HG02884 (cell line): ENCODE results near the gene FLYWCH2.

Experiments
- ATAC-seq: cut with Tn5 transposase; IDR thresholded peaks from one replicate; pipeline ENCODE4 v1.9.1; 2021; ENCODE audit warnings: mild to moderate bottlenecking, moderate library complexity; ENCODE audit not compliant: unreplicated experiment

Gene FLYWCH2, protein sequence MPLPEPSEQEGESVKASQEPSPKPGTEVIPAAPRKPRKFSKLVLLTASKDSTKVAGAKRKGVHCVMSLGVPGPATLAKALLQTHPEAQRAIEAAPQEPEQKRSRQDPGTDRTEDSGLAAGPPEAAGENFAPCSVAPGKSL

DNA sequence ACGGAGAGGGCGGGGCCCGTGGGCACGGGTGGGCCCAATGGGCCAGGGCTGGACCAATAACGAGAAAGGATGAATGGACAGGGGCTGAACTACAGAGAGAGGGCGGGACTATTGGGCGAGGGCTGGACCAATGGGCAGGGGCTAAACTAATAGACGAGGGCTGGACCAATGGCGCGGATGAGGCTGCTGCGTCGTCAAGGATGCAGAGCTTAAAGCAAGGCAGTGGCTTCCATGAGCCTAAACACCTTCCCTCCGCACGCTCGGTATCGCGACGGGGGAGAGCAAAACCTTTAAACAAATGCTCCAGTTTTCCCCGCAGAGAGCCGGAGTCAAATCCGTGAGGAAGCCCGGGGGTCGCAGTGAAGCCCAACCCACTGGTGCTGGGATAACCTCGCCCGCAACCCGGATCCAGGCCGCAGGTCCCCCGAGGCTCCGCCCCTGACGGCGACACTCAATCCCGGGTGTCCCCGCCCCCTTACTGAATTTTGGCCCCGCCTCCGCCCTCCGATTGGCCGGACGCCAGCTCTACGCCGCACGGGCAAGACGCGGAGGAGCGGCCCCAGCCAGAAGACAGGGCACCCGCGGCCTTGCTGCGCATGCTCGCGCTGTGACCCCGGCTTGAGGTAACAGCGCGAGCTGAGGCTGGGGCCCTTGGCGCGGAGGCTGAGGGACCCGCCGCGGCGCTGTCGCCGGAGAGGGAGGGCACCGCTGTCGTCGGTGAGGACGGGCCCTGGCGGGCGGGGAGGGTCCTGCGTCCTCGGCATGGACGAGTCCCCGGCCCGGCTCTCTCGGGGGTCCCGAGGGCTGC, at the start of gene FLYWCH2:
Gene FLYWCH2 (plus strand): TSS at position 566 of the 808 bp plus-strand sequence. CDS start 13,235 bp downstream, outside the sequence.
- ATAC-seq = peak; percentile 79

DNA sequence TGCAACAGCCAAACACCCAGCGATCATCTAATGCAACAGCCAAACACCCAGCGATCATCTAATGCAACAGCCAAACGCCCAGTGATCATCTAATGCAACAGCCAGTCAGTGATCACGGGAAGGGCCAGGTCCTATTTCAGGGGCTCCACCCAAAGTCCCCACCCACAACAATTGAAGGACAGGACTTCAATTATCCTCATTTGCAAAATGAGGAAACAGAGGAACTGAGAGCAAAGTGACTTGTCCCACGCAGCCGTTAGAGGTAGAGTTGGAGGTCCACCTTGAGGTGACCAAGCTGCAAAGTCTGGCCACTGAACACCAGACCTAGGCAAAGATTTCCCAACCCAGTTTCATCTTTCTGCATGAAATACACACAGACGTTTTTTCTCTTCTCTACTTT, 49.2 kb upstream of the FLYWCH2 start:
- no peak for ATAC-seq

DNA sequence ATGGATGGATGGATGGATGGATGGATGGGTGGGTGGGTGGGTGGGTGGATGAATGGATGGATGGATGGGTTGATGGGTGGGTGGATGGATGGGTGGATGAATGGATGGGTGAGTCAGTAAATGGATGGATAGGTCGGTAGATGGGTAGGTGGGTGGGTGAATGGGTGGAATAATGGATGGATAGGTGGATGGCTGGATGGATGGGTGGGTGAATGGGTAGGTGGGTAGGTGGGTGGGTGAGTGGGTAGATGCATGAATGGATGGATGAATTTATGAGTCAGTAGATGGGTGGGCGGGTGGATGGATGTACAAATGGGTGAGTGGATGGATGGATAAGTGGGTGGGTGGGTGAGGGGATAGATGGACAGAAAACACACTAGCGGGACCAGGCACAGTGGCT, 48.0 kb upstream of the FLYWCH2 start:
- no peak for ATAC-seq

DNA sequence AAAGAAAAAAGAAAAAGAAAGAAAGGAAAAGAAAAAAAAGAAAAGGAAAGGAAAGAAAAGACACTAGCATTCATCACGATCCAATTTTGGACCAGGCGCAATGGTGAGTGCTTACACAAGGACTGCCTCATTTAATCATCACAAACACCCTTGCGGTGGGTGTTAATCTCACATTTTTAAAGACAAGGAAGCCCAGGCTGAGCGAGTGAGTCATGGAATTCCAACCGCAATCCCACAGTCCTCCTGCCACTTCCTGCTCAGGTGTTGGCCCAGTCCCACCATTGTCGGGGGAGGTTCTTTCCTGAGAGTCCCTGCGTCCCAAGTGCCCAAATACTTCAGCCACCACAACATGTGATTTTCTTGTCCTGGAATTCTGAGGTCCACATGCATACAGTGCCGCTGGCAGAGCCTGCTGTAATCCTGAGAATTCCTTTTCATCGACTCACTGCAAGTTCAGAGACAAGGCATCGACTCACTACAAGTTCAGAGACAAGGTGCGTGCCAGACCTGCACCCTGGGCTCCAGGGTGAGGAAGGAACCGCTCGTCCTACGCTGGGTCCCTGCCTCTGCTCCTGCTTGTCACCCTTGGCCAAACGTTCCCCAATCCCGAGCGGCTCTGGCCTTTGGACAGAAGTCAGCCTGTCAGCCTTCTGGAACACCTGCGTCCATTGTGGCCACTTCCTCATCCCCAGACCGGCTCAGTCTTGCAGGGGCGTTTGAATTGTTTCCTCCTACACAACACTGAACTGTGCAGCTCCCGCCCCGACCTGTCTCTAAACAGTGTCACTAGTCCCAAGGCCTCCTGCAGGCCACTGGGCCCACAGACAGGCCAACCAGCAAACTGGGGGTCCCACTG, 47.1 kb upstream of the FLYWCH2 start:
- ATAC-seq = no peak

DNA sequence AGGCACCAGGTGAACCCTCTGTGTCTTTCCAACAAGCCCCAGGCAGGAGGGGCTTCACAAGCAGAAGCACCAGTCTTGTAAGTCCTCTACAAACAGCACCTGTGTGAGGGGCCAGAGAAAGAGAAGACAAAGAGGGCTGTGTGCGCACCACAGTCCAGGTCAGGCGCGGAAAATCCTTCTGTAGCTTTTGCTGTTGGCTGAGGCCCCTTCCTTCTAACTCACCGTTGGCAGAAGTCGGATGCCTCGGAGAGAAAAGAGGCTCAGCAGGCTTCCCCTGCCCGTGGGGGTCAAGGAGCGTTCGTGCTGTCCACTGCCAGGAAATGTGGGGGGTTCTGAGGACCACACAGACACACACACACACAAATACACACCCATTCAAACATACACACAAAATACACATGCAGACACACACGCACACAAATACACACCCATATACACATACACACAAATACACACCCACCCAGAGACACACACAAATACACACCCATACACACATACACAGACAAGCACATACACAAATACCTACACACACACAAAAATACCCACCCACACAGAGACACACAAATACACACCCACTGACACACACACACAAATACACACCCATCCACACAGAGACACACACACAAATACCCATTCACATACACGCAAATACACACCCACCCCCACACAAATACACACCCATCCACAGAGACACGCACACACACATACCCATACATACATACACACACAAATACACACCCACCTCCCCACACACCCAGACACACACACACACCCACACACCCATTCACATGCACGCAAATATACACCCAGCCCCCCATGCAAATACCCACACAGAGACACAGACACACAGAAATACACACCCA, 46.1 kb upstream of the FLYWCH2 start:
- no peak for ATAC-seq

DNA sequence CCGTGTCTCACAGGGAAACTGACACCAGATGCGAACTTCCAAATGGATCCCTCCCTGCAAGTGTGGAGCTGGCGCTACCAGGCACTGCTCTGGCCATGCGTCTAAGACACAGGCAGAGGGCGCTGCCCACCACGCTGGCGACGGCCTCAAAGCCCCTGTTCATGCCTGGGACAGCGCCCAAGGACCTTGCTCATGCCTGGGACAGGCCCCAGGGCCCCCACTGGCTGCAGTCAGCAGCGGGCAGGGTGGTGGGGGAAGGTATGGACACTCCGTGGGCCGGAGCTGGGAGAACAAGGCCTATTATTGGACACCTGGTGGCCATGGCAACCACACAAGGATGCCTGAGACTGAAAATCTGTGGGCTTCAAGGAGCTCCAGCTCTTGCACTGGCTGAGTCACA, 44.1 kb upstream of the FLYWCH2 start:
- no peak for ATAC-seq

DNA sequence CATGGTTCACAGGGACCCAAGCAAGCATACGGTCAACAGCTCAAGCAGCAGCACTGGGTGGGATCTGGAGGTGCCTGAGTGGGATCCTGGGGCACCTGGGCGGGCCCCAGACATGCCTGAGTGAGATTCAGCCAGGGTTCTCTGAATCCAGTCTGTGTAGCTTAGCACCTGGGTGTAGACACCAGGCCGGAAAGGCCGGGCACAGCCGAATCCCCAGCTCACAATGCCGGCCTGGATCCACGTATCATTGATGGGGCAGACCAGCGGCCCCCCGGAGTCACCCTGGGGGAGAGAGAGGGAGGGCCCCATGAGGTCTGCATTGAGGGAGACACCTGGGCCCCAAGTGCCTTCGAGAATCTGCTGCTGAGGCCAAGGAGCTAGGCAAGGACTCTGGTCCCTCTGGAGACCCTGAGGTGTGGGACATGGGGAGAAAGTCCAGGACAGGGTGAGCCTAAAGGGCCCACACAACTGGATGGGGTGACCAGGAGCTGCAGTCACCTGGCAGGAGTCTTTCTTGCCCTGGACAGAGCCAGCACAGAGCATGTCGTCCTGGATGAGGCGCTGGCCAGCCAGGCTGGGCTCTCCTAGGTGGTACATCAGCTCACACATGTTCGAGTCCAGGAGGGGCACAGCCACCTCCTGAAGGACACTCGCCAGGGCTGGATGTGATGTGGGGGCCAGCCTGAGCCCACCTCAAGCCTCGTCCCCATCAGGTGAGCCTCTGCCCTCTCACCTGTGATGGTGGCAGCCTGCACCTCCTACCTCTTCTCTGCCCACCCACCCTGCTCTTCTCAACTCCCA, 43.2 kb upstream of the FLYWCH2 start:
- no peak for ATAC-seq

DNA sequence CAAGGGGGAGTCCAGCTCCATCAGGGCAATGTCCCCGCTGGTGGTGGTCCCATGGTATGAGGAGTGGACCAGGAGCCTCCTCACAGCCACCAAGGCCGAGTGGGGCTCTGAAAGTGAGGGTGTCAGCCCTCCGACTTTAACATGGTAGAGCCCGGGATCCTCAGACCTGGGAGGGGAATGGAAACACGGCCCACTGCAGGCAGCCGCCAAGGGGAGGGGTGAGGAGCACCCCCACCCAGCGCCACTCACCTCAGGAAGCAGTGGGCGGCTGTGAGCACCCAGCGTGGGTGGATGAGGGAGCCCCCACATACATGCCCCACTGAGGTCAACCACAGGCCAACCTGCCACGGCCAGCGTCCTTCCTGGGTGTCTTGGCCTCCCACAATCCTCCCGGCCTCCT, 42.1 kb upstream of the FLYWCH2 start:
- no peak for ATAC-seq

DNA sequence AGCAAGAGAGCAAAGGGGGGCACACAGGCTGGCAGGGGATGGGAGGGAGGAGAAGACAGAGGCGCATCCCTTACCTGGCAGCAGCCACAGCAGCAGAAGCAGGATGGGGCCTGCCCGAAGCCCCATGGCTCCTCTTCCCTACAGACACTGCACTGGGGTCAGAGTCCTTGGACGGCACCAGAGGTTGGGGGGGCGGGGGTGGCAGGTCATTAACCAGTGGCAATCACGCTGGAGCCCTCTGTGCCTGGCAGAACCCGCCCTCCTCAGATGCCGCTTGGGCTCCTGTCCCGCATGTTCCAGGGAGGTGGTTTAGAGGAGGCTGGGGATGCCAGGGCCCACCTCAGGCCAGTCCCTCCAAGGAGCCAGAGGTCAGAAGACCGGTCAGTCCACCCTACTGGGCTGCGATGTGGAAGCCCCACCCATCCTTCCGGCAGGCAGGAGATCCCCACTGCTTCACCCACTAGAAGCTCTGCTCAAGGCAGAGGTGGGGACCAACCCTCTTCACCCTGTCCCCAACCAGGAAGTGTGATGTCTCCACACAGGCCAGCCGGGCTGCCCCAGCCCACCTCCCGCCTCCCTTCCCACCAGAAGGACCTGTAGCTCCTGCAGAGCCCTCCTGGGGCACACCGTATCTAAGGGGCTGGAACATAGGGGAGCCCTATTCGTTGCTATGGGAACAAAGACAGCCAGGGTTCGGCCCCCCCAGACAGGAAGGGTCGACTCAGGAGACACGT, 41.2 kb upstream of the FLYWCH2 start:
- no peak for ATAC-seq

DNA sequence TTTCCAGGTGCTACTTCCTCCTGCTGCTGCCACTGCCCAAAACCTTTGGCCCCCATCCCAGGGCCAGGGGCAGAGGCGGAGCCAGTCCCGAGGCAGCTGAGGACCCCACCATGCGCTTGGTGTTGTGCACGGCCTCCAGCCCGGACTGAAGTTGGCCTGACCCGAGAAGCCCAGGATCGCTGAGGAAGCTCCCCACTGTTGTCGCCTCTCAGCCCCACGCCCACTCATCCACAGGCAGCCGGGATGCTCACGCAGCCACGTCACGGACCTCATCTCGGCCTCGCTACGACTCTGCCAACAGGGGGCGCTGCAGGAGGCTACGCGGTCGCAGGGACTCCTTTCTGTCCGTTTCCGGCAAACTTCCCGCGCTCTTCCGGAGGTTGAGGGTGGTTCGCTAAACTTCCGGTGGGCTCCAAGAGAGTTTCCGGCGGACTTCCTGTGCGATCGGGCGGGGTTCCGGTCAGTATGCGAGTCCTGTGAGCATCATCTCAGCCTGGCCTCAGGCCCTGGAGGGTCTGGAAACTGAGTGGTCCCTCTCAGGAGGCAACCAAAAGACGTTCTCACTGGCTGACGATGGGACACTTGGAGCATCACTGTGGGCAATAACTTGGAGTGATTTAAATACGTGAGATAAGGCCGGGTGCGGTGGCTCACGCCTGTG, 40.5 kb upstream of the FLYWCH2 start:
- no peak for ATAC-seq

DNA sequence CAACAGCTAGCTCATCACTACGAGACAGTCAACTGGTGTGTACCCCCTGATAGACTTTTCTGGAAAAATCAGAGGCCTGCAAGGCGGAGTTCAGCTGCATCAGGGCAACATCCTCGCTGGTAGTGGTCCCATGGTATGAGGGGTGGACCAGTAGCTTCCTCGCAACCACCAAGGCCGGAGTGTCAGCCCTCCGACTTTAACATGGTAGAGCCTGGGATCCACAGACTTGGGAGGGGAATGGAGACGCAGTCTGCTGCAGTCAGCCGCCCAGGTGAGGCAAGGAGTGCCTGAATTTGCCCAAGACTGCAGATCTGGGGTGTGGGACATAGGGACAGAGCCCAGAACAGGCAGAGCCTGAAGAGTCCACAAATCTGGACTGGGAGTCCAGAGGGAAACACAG, 39.5 kb upstream of the FLYWCH2 start:
- ATAC-seq = no peak

DNA sequence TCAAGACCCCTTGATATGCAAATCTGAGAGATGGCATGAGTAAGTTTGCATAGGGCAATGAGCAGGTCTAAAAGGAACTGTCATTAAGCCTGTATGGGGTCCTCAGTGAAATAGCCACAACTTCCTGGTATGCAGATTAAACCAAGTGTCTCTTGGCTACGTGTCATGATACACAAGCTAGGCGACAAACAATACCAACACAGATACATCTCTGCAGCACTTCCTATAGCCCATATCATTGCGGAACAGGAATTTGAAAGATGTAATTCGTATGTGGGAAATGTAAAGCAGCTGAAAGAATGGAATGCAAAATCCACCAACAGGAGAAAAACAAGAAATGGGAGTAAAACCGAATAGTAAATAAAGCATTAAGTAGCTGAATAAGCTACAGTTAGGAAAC, 37.9 kb upstream of the FLYWCH2 start:
- no peak for ATAC-seq

DNA sequence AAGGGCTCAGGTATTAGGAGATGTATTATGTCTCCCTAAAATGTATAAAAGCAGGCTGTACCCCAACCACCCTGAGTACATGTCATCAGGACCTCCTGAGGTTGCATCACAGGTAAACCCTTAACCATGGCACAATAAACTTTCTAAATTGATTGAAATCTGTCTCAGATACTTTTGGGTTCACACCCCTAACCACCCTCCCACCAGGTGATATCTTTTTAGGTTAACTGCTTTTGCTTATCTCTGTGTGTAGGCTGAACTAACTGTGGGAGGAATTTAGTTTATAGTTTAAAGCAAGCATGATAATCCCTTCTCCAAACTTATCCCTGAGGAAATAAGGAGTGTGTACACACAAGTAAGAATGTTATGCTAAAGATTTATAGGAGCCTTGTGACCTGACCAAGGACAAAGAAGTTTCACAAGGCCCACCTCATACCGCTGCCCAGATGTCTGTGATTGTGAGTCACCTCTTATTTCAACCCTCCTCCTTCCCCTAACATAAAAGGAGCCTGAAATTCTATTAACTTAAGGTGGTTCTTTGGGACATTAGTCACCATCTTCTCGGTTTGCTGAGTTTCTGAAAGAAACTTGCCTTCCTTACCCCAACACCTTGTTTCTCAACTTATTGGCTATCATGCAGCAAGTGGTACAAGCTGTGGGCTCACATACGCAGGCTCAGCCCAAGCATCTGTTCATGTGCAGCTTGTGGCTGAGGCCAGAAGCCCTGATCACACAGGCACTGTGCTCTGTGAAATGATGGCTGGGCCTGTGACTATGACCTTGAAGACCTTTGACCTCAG, 36.3 kb upstream of the FLYWCH2 start:
- ATAC-seq = no peak

DNA sequence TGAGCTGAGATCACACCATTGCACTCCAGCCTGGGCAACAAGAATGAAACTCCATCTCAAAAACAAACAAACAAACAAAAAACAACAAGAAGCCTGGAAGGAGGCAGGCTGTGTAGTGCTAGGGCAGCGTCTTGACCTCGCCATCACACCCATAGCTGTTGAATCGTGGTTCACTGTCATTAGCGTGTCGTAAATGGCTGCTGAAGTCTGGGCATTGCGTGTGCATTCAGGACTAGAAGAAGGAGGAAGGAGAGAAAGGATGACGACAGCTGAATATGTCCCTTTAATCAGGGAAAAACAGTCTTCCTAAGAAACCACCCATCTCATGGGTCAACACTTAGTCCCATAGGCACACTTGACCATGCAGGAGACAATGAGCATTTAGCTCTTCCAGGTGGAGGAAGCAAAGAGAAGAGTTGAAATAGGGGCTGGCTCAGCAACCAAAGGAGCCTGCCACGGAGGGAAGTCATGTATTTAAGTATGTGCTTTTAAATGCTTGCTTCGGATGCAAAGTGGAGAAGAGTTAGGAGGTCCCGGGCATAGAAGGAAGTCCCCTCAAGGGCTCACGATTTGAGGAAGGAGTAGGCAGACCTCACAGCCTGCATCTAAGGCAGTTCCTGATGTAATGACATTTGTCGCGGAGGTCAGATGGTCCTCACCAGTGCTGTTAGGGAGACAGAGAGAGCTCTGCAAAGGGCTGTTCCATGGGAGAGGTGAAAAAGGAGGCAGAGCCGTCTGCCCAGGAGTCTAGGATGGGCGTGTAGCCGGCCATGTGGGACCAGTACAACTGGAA, 33.9 kb upstream of the FLYWCH2 start:
- no peak for ATAC-seq

DNA sequence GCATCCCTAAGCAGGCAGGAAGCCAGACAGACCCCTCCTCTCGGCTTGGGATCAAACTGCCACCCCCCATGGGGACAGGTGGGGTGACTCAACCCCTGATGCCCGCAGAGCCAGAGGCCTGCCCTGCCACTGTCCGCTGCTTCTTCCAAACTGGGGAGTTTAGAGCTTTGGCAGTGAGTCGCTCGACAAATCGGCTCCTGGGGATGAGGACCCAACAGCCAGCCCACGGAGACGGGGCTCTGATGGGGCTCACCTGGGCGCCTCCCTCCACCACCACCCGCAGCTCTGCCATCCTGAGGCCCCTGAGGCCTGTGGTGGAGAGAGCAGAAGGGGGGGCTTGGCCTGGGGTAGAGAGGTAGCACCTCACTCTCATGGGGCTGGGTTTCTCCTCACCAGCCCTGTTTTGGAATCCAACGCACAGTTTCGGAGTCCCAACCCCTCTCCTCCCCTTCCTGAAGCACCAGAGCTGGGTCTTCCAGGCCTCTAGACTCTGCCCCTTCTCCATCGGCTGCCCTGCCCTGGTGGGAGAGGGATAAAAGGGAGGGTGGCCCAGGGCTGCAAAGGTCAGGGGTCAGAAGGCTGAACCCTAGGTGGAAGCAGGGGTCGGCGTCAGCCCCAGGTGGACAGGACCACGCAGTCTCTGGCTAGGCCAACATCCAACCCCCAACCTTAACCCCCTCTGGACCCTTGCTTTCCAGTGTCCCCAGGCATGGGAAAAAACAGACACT, 30.8 kb upstream of the FLYWCH2 start:
- no peak for ATAC-seq

DNA sequence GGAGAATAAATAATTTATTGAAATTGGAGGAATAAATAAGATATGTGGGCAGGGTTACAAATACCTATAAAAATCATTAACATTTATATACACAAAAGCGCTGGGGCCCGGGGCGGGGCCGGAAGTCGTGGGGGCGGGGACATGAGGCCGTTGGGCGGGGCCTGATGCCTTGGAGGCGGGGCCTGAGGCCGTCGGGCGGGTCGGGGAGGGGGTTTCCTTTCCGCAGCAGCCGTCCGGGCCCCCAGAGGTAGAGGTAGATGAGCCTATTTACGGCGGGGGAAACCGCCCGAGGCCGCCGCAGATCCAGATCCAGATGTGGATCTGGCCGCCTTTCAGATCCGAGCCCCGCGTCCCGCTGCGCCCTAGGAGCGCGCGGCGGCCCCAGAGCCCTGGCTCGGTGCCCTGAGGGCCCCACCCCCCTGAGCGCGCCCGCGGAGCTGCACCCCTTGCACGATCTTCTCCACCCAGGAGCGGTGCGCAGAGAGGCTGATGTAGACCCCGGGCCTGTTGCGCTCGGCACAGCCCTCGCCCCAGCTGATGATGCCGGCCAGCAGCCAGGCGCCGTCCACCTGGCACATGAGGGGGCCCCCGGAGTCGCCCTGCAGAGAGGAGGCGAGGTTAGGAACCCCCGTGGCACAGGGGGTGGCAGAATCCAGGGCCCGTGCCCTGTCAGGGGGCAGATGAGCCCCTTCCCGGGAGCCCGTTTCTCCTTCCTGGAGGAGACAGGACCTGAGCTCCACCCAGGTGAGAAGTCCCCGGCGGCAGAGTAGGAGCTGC, 30.1 kb upstream of the FLYWCH2 start:
- no peak for ATAC-seq
